Testis (tissue), 2 donors: ENCODE measurements around the gene DNM3.

Experiments
- POLR2A ChIP-seq: fragments of 450-650 bp; IDR thresholded peaks from one replicate; pipeline ENCODE4 v1.6.1; 2017; ENCODE audit warnings: antibody characterized with exemption, mild to moderate bottlenecking, moderate library complexity
- TF ChIP-seq, protein P1 (sequence below), 3 experiments: fragments of 450-650 bp in 2 of 3; fragments of 200-600 bp in 1 of 3; sonication (generic) in 1 of 3; IDR thresholded peaks; one replicate each; pipeline ENCODE4 v1.5.1; 2016 to 2019; ENCODE audit warnings: antibody characterized with exemption in 3 of 3, mild to moderate bottlenecking in 2 of 3, moderate library complexity in 1 of 3

DNA sequence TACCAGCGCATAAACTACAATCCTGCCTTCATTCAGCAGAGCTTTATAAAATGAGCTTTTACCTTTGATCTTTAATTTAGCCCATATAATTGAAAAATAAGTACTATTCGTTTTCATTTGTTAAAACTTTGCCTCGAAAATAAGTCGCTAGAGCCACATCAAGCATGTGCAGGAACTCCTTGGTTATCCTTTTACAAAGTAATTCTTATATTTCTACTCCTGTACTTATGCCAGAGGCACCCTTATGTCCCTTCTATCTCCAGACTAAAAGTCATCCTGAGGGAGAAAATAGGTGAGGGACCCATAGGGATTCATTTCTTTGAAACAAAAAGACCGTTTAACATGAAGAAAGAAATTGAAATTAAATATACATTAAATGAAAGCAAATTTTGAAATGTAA, 301.0 kb downstream of the DNM3 start:
- TF ChIP-seq, protein P1, sequence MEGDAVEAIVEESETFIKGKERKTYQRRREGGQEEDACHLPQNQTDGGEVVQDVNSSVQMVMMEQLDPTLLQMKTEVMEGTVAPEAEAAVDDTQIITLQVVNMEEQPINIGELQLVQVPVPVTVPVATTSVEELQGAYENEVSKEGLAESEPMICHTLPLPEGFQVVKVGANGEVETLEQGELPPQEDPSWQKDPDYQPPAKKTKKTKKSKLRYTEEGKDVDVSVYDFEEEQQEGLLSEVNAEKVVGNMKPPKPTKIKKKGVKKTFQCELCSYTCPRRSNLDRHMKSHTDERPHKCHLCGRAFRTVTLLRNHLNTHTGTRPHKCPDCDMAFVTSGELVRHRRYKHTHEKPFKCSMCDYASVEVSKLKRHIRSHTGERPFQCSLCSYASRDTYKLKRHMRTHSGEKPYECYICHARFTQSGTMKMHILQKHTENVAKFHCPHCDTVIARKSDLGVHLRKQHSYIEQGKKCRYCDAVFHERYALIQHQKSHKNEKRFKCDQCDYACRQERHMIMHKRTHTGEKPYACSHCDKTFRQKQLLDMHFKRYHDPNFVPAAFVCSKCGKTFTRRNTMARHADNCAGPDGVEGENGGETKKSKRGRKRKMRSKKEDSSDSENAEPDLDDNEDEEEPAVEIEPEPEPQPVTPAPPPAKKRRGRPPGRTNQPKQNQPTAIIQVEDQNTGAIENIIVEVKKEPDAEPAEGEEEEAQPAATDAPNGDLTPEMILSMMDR (IDR thresholded peaks at IDR 0.05): no peak
- TF ChIP-seq POLR2A: no peak
